WTC11 (cell line): ENCODE results near the gene ABCD3. TPM values are rescaled to one million over a fixed set of nuclear protein-coding genes. Genes with fewer than 3 reads are reported as not detected.

ENCODE experiments used
- ATAC-seq: fragments of 200-7000 bp; cut with Tn5 transposase; 2 replicates; pipeline ENCODE4 v1.10.0; 2021; ENCODE audit warnings: mild to moderate bottlenecking, moderate library complexity
- CTCF ChIA-PET: fragments of 300-600 bp; sonication (Branson Sonifier 250); formaldehyde crosslinking; loops from one replicate; lab custom pipeline; 2021; ENCODE audit warnings: antibody characterized with exemption; lab: Charles Lee
- POLR2A ChIA-PET: fragments of 350-600 bp; sonication (Branson Sonifier 250); formaldehyde crosslinking; loops from one replicate; lab custom pipeline; 2021; ENCODE audit warnings: antibody characterized with exemption; lab: Charles Lee
- DNase-seq: peaks from one replicate; pipeline ENCODE4 v3.0.0; 2021; ENCODE audit warnings: low spot score
- H3K27ac Mint-ChIP-seq: 2 replicates; pipeline ENCODE4 v1.8.0; 2021; ENCODE audit warnings: mixed read lengths
- H3K27me3 Mint-ChIP-seq: 2 replicates; pipeline ENCODE4 v1.8.0; 2021; ENCODE audit warnings: low read depth, mild to moderate bottlenecking, moderate library complexity, mixed read lengths
- H3K36me3 Mint-ChIP-seq: 2 replicates; pipeline ENCODE4 v1.8.0; 2021; ENCODE audit warnings: mixed read lengths
- H3K4me1 Mint-ChIP-seq: 2 replicates; pipeline ENCODE4 v1.8.0; 2022; ENCODE audit warnings: mixed read lengths
- H3K4me3 Mint-ChIP-seq: 2 replicates; pipeline ENCODE4 v1.8.0; 2021; ENCODE audit warnings: mild to moderate bottlenecking, moderate library complexity, mixed read lengths
- H3K9me3 Mint-ChIP-seq: 2 replicates; pipeline ENCODE4 v1.8.0; 2021; ENCODE audit warnings: mixed read lengths
- CBFB ChIP-seq: sonication (generic); formaldehyde crosslinking; IDR thresholded peaks from 2 replicates; pipeline ENCODE4 v1.8.1; 2022; ENCODE audit warnings: mild to moderate bottlenecking, low read depth, missing genetic modification reagents
- CREB1 ChIP-seq: sonication (generic); formaldehyde crosslinking; IDR thresholded peaks from 2 replicates; pipeline ENCODE4 v1.8.0; 2023; ENCODE audit warnings: mild to moderate bottlenecking, missing genetic modification reagents
- KAT7 ChIP-seq: sonication (generic); formaldehyde crosslinking; IDR thresholded peaks from 2 replicates; pipeline ENCODE4 v1.8.1; 2023; ENCODE audit warnings: missing genetic modification reagents, mild to moderate bottlenecking, borderline replicate concordance
- NFATC4 ChIP-seq: fragments of 250-450 bp; sonication (Bioruptor Pico); IDR thresholded peaks from 2 replicates; pipeline ENCODE4 v1.9.0; 2021; ENCODE audit warnings: mild to moderate bottlenecking
- NFE2L1 ChIP-seq: sonication (generic); formaldehyde crosslinking; IDR thresholded peaks from 2 replicates; pipeline ENCODE4 v1.8.1; 2023; ENCODE audit warnings: missing genetic modification reagents
- RORB ChIP-seq: fragments of 250-450 bp; sonication (Bioruptor Pico); IDR thresholded peaks from 2 replicates; pipeline ENCODE4 v1.9.0; 2021; ENCODE audit warnings: mild to moderate bottlenecking
- SMAD3 ChIP-seq: sonication (generic); formaldehyde crosslinking; IDR thresholded peaks from 2 replicates; pipeline ENCODE4 v1.8.0; 2022; ENCODE audit warnings: missing genetic modification reagents, mild to moderate bottlenecking, borderline replicate concordance
- ZNF317 ChIP-seq: sonication (generic); formaldehyde crosslinking; IDR thresholded peaks from 2 replicates; pipeline ENCODE4 v1.8.1; 2023; ENCODE audit warnings: low read depth, mild to moderate bottlenecking, moderate library complexity, missing genetic modification reagents, borderline replicate concordance
- ZNF423 ChIP-seq: fragments of 250-450 bp; sonication (Bioruptor Pico); IDR thresholded peaks from 2 replicates; pipeline ENCODE4 v2.1.2; 2022; ENCODE audit warnings: mild to moderate bottlenecking, moderate library complexity
- total RNA-seq: library from RNA; stranded (reverse); gene quantifications from 3 replicates; pipeline ENCODE4 v1.2.3, GENCODE V29; 2021
- TF ChIP-seq, protein P1 (sequence below): sonication (generic); formaldehyde crosslinking; IDR thresholded peaks from 2 replicates; pipeline ENCODE4 v1.8.0; 2022; ENCODE audit warnings: mild to moderate bottlenecking, missing genetic modification reagents
- TF ChIP-seq, protein P2 (sequence below): sonication (generic); formaldehyde crosslinking; IDR thresholded peaks from 2 replicates; pipeline ENCODE4 v1.8.0; 2023; ENCODE audit warnings: missing genetic modification reagents
- TF ChIP-seq, protein P3 (sequence below): fragments of 250-450 bp; sonication (Bioruptor Pico); IDR thresholded peaks from 2 replicates; pipeline ENCODE4 v1.9.0; 2021; ENCODE audit warnings: mild to moderate bottlenecking
- TF ChIP-seq, protein P4 (sequence below): sonication (generic); formaldehyde crosslinking; IDR thresholded peaks from 2 replicates; pipeline ENCODE4 v1.8.1; 2023; ENCODE audit warnings: mild to moderate bottlenecking, missing genetic modification reagents
- TF ChIP-seq, protein P5 (sequence below): fragments of 250-450 bp; sonication (Bioruptor Pico); IDR thresholded peaks from 2 replicates; pipeline ENCODE4 v1.9.0; 2021; ENCODE audit warnings: mild to moderate bottlenecking
- TF ChIP-seq, protein P6 (sequence below): sonication (generic); formaldehyde crosslinking; IDR thresholded peaks from 2 replicates; pipeline ENCODE4 v1.8.0; 2023; ENCODE audit warnings: mild to moderate bottlenecking, missing genetic modification reagents

The ABCD3 gene
- total RNA-seq, 1 experiment from 2014 or later, result 27.2 TPM

DNA sequence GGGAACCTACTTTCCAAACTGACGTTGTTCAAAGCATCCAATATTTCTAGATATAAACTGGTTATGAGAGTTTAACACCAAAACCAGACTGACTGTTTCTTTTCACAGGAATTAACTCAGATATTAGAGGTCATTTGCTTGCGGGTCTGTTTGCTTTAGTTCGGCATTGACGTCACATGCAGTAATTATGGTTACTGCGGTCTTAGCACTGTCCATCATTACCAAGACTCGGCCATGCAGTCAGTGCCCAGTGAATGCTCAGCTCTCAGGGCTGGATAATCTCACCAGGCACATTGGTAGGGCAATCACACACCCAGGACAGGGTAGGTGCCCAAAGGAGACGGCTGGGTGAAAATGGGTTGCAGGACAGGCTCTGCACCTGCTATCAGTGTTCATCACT is 133.3 kb downstream of the ABCD3 start (continued):
- no peak for TF ChIP-seq NFE2L1 (CRISPR knock-in tag)
- no peak for TF ChIP-seq CREB1 (CRISPR knock-in tag)

DNA sequence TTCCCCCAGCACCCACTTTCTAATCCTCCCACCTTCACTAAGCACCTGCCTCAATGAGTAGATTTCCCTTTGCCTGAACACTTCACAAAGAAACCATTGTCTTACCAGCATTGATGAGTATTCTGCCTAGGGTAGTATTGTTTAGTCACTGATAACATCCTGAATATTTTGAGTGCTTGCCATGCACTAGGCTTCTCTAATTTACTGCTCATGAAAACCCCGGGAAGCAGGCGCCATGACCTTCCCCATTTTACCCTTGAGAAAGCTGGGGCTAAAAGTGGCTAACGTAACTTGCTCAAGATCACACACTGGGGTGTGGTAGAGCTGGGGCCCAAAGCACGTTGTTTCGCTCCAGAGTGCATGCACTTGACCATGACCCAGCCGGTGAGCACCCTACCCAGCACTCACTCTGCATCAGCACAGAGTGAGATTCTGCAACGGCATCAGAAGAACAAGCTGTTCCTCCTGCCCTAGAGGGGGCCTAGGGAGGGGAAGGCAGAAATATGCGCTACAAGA is 133.9 kb downstream of the ABCD3 start:
- TF ChIP-seq, protein P1, sequence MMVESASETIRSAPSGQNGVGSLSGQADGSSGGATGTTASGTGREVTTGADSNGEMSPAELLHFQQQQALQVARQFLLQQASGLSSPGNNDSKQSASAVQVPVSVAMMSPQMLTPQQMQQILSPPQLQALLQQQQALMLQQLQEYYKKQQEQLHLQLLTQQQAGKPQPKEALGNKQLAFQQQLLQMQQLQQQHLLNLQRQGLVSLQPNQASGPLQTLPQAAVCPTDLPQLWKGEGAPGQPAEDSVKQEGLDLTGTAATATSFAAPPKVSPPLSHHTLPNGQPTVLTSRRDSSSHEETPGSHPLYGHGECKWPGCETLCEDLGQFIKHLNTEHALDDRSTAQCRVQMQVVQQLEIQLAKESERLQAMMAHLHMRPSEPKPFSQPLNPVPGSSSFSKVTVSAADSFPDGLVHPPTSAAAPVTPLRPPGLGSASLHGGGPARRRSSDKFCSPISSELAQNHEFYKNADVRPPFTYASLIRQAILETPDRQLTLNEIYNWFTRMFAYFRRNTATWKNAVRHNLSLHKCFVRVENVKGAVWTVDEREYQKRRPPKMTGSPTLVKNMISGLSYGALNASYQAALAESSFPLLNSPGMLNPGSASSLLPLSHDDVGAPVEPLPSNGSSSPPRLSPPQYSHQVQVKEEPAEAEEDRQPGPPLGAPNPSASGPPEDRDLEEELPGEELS (CRISPR knock-in tag), result no peak
- no peak for TF ChIP-seq ZNF423
- TF ChIP-seq, protein P2, sequence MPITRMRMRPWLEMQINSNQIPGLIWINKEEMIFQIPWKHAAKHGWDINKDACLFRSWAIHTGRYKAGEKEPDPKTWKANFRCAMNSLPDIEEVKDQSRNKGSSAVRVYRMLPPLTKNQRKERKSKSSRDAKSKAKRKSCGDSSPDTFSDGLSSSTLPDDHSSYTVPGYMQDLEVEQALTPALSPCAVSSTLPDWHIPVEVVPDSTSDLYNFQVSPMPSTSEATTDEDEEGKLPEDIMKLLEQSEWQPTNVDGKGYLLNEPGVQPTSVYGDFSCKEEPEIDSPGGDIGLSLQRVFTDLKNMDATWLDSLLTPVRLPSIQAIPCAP (CRISPR knock-in tag), result 0 out of 2 replicates have a peak, but pooled peaks have one; percentile 17
- TF ChIP-seq, protein P3, sequence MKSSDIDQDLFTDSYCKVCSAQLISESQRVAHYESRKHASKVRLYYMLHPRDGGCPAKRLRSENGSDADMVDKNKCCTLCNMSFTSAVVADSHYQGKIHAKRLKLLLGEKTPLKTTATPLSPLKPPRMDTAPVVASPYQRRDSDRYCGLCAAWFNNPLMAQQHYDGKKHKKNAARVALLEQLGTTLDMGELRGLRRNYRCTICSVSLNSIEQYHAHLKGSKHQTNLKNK (CRISPR knock-in tag), result no peak
- no peak for TF ChIP-seq CBFB (CRISPR knock-in tag)
- TF ChIP-seq ZNF317 (CRISPR knock-in tag), result no peak
- no peak for TF ChIP-seq RORB (CRISPR knock-in tag)
- TF ChIP-seq SMAD3, result no peak
- TF ChIP-seq, protein P4, sequence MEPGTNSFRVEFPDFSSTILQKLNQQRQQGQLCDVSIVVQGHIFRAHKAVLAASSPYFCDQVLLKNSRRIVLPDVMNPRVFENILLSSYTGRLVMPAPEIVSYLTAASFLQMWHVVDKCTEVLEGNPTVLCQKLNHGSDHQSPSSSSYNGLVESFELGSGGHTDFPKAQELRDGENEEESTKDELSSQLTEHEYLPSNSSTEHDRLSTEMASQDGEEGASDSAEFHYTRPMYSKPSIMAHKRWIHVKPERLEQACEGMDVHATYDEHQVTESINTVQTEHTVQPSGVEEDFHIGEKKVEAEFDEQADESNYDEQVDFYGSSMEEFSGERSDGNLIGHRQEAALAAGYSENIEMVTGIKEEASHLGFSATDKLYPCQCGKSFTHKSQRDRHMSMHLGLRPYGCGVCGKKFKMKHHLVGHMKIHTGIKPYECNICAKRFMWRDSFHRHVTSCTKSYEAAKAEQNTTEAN (CRISPR knock-in tag), result no peak
- DNase-seq (no peak), ATAC-seq (peak; percentile 46)
- CTCF ChIA-PET, result interaction anchor here (1.1 to 2.3 kb wide), 2 partner anchors 10 to 47 kb away, joined by 4 to 6 read pairs; partner anchors contain the start of gene F3
- H3K9me3 Mint-ChIP-seq, result peaks cover 4% of the 10 kb centered on the region; the same call in 1 of the 2 replicates
- no peaks in the 10 kb centered on the region for H3K27me3 Mint-ChIP-seq
- peaks cover 49% of the 10 kb centered on the region for H3K4me1 Mint-ChIP-seq
- H3K27ac Mint-ChIP-seq, result peak overlapping the region; percentile 3; the same call in 1 of the 2 replicates
- no peaks in the 10 kb centered on the region for H3K36me3 Mint-ChIP-seq
- POLR2A ChIA-PET, result no interaction called here
- no peak overlapping the region for H3K4me3 Mint-ChIP-seq

DNA sequence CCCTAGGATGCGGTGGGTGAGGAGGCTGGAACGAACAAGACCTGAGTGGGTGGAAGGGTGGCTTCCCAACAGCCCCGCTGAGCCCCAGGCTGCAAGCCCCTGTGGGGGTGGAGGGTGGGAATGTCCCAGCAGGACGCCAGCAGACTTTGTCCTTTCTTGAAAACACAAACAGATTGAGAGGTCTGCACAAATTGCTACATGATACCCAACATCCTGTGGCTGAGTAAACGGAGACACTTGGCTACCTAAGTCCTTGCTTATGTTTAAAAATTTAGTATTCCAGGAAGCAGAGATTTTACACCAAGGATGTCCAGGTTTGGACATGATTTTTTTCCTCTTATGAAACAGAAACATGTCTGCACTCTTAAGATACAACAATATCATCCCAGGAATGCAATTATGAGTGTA is 135.1 kb downstream of the ABCD3 start:
- Mint-ChIP-seq H3K27ac (no peak overlapping the region), H3K4me3 (no peak overlapping the region; the same call in 1 of the 2 replicates), H3K36me3 (no peaks in the 10 kb centered on the region), H3K27me3 (no peaks in the 10 kb centered on the region), H3K4me1 (peaks cover 49% of the 10 kb centered on the region), H3K9me3 (no peaks in the 10 kb centered on the region)
- DNase-seq, result no peak
- ChIA-PET POLR2A (no interaction called here), CTCF (interaction anchor here (2.3 kb wide), 1 partner anchor 11 kb away, joined by 6 read pairs; the partner anchor contains the start of gene F3)
- ATAC-seq, result no peak
- TF ChIP-seq, protein P5, sequence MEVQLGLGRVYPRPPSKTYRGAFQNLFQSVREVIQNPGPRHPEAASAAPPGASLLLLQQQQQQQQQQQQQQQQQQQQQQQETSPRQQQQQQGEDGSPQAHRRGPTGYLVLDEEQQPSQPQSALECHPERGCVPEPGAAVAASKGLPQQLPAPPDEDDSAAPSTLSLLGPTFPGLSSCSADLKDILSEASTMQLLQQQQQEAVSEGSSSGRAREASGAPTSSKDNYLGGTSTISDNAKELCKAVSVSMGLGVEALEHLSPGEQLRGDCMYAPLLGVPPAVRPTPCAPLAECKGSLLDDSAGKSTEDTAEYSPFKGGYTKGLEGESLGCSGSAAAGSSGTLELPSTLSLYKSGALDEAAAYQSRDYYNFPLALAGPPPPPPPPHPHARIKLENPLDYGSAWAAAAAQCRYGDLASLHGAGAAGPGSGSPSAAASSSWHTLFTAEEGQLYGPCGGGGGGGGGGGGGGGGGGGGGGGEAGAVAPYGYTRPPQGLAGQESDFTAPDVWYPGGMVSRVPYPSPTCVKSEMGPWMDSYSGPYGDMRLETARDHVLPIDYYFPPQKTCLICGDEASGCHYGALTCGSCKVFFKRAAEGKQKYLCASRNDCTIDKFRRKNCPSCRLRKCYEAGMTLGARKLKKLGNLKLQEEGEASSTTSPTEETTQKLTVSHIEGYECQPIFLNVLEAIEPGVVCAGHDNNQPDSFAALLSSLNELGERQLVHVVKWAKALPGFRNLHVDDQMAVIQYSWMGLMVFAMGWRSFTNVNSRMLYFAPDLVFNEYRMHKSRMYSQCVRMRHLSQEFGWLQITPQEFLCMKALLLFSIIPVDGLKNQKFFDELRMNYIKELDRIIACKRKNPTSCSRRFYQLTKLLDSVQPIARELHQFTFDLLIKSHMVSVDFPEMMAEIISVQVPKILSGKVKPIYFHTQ (CRISPR knock-in tag), result no peak
- TF ChIP-seq ZNF423, result peak; percentile 61

DNA sequence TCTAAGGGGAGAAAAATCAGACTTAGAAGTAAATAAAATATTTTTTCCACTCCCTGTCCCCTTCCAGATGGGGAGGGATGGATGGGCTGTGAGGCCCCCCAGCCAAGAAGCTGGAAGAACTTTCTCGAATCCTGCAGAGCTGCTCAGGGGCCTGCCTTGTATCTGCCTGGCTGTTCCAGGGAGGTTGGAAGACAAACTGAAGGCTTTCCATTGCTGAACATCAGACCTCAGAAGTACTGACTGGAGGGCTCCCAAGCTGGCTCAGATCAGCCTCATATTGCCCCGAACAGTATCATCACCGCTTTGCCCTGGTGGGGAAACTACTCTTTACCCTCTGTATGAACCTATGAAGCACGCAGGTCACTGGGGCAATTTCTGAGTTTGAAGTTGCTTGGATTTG is 135.7 kb downstream of the ABCD3 start:
- DNase-seq (no peak), ATAC-seq (no peak)
- no peaks in the 10 kb centered on the region for H3K36me3 Mint-ChIP-seq
- POLR2A ChIA-PET, result no interaction called here
- H3K4me1 Mint-ChIP-seq, result peaks cover 49% of the 10 kb centered on the region
- H3K27ac Mint-ChIP-seq, result no peak overlapping the region
- no peak overlapping the region for H3K4me3 Mint-ChIP-seq
- CTCF ChIA-PET, result interaction anchor here (0.5 kb wide), 1 partner anchor 39 kb away, joined by 3 read pairs; no protein-coding TSS in a partner anchor
- peaks cover 4% of the 10 kb centered on the region for H3K9me3 Mint-ChIP-seq
- H3K27me3 Mint-ChIP-seq, result peaks cover 2% of the 10 kb centered on the region; the same call in 1 of the 2 replicates
- TF ChIP-seq KAT7 (no peak), NFATC4 (CRISPR knock-in tag) (no peak)
- TF ChIP-seq, protein P6, sequence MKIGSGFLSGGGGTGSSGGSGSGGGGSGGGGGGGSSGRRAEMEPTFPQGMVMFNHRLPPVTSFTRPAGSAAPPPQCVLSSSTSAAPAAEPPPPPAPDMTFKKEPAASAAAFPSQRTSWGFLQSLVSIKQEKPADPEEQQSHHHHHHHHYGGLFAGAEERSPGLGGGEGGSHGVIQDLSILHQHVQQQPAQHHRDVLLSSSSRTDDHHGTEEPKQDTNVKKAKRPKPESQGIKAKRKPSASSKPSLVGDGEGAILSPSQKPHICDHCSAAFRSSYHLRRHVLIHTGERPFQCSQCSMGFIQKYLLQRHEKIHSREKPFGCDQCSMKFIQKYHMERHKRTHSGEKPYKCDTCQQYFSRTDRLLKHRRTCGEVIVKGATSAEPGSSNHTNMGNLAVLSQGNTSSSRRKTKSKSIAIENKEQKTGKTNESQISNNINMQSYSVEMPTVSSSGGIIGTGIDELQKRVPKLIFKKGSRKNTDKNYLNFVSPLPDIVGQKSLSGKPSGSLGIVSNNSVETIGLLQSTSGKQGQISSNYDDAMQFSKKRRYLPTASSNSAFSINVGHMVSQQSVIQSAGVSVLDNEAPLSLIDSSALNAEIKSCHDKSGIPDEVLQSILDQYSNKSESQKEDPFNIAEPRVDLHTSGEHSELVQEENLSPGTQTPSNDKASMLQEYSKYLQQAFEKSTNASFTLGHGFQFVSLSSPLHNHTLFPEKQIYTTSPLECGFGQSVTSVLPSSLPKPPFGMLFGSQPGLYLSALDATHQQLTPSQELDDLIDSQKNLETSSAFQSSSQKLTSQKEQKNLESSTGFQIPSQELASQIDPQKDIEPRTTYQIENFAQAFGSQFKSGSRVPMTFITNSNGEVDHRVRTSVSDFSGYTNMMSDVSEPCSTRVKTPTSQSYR (CRISPR knock-in tag), result no peak
- TF ChIP-seq, all 79 proteins: peak for 0
